PC-3 (cell line): ENCODE data around the gene LMCD1. TPM values are rescaled to one million over a fixed set of nuclear protein-coding genes. Genes with fewer than 3 reads are reported as not detected.
A peak's percentile ranks its signal among the peaks of the same experiment; 100 is the strongest.

Source experiments
- ATAC-seq: fragments of 200-7000 bp; cut with Tn5 transposase; 2 replicates; pipeline ENCODE4 v1.9.1; 2020; ENCODE audit warnings: mild to moderate bottlenecking, moderate library complexity
- BruUV-seq: library from RNA; stranded (reverse); fragments of 400-500 nt; replicated peaks from 2 replicates; lab custom pipeline; 2021; lab: Mats Ljungman, UMichigan
- CTCF ChIA-PET: fragments of 300-600 bp; sonication (Branson Sonifier 250); formaldehyde crosslinking; loops from one replicate; lab custom pipeline; 2022; ENCODE audit warnings: antibody characterized with exemption; lab: Charles Lee
- POLR2A ChIA-PET: fragments of 300-600 bp; sonication (Branson Sonifier 250); formaldehyde crosslinking; loops from one replicate; lab custom pipeline; 2022; ENCODE audit warnings: antibody characterized with exemption; ENCODE audit not compliant: unreplicated experiment; lab: Charles Lee
- DNase-seq: peaks from one replicate; pipeline ENCODE4 v3.0.0-alpha.2; 2015
- H2AFZ ChIP-seq: fragments of 300-600 bp; sonication (generic); 2 replicates; pipeline ENCODE4 v1.6.0; 2016; ENCODE audit warnings: antibody characterized with exemption, low read length
- H3F3A ChIP-seq: fragments of 300-600 bp; sonication (generic); one replicate; pipeline ENCODE4 v1.6.0; 2017; ENCODE audit warnings: antibody characterized with exemption, low read length, control low read depth, mild to moderate bottlenecking; ENCODE audit not compliant: unreplicated experiment
- H3K27ac ChIP-seq: fragments of 300-600 bp; sonication (generic); 2 replicates; pipeline ENCODE4 v1.5.1; 2016; ENCODE audit warnings: mild to moderate bottlenecking, low read length
- H3K27me3 ChIP-seq: fragments of 300-600 bp; sonication (generic); 2 replicates; pipeline ENCODE4 v1.6.1; 2016; ENCODE audit warnings: low read length, mixed read lengths
- H3K36me3 ChIP-seq: fragments of 300-600 bp; sonication (generic); 2 replicates; pipeline ENCODE4 v1.6.1; 2016; ENCODE audit warnings: low read depth, mixed run types, low read length, mixed read lengths
- H3K4me1 ChIP-seq: fragments of 300-600 bp; sonication (generic); 2 replicates; pipeline ENCODE4 v1.5.1; 2016; ENCODE audit warnings: low read length; ENCODE audit not compliant: insufficient read depth
- H3K4me2 ChIP-seq: fragments of 300-600 bp; sonication (generic); 2 replicates; pipeline ENCODE4 v1.6.0; 2016; ENCODE audit warnings: low read length
- H3K4me3 ChIP-seq: fragments of 300-600 bp; sonication (generic); 2 replicates; pipeline ENCODE4 v1.5.1; 2016; ENCODE audit warnings: mild to moderate bottlenecking, low read length, mixed read lengths
- H3K79me2 ChIP-seq: fragments of 300-600 bp; sonication (generic); 2 replicates; pipeline ENCODE4 v1.6.1; 2017; ENCODE audit warnings: low read length, mixed read lengths
- H3K9ac ChIP-seq: fragments of 300-600 bp; sonication (generic); 2 replicates; pipeline ENCODE4 v1.6.0; 2016; ENCODE audit warnings: mild to moderate bottlenecking, low read length
- H3K9me2 ChIP-seq: fragments of 300-600 bp; sonication (generic); replicated peaks from 2 replicates; pipeline ENCODE4 v1.6.1; 2016; ENCODE audit warnings: mixed run types, low read length, mixed read lengths
- H3K9me3 ChIP-seq: fragments of 300-600 bp; sonication (generic); 2 replicates; pipeline ENCODE4 v1.6.1; 2016; ENCODE audit warnings: low read length, mixed read lengths
- H4K20me1 ChIP-seq: fragments of 300-600 bp; sonication (generic); 2 replicates; pipeline ENCODE4 v1.6.1; 2016; ENCODE audit warnings: low read length, mixed read lengths
- CTCF ChIP-seq: fragments of 300-600 bp; sonication (generic); conservative IDR thresholded peaks from 2 replicates; pipeline ENCODE4 v1.5.1; 2017; ENCODE audit warnings: antibody characterized with exemption, low read depth, mild to moderate bottlenecking, low read length
- EZH2 ChIP-seq: fragments of 300-600 bp; sonication (generic); IDR thresholded peaks from one replicate; pipeline ENCODE4 v1.6.1; 2017; ENCODE audit warnings: antibody characterized with exemption, mild to moderate bottlenecking, low read length; ENCODE audit not compliant: unreplicated experiment
- EZH2phosphoT487 ChIP-seq: fragments of 300-600 bp; sonication (generic); IDR thresholded peaks from 2 replicates; pipeline ENCODE4 v1.6.1; 2018; ENCODE audit warnings: mild to moderate bottlenecking, antibody characterized with exemption, low read length, borderline replicate concordance
- intact Hi-C: fragments of 100-400 bp; cut with micrococcal nuclease; formaldehyde crosslinking; loops from 2 replicates; pipeline ENCODE4 v1.9.0; 2023
- total RNA-seq: library from RNA; depleted of rRNA; stranded (reverse); fragments of >200 nt; gene quantifications from 2 replicates; pipeline ENCODE4 v1.2.3, GENCODE V29; 2014

The LMCD1 gene
- total RNA-seq, 1 experiment from 2014 or later, result 9.1 TPM

GRCh38 chr3:8537440-8537839, 35.8 kb downstream of the LMCD1 start:
- Histone ChIP-seq H2AFZ (no peak overlapping the region), H3K36me3 (no peaks in the 10 kb centered on the region), H3K4me3 (no peak overlapping the region), H3K4me2 (no peak overlapping the region), H3K9ac (no peak overlapping the region), H3K27ac (no peak overlapping the region), H3K27me3 (no peaks in the 10 kb centered on the region), H3K9me3 (no peaks in the 10 kb centered on the region), H4K20me1 (no peaks in the 10 kb centered on the region), H3K79me2 (no peaks in the 10 kb centered on the region), H3F3A (no peaks in the 10 kb centered on the region), H3K4me1 (peaks cover 15% of the 10 kb centered on the region), H3K9me2 (no peaks in the 10 kb centered on the region)
- ChIA-PET CTCF (no interaction called here), POLR2A (no interaction called here)
- no peak for ATAC-seq
- DNase-seq, result no peak
- intact Hi-C loops, result no loop called here
- BruUV-seq, result no TSS peak
- TF ChIP-seq EZH2phosphoT487 (no peak), CTCF (no peak), EZH2 (no peak)

- peaks cover 12% of the 10 kb centered on the region for H3K4me1 ChIP-seq
- ATAC-seq (no peak), DNase-seq (no peak)
- no peak overlapping the region for H2AFZ ChIP-seq
- H3K79me2 ChIP-seq, result no peaks in the 10 kb centered on the region
- H3F3A ChIP-seq, result no peaks in the 10 kb centered on the region
- H3K9me3 ChIP-seq, result no peaks in the 10 kb centered on the region
- intact Hi-C loops, result no loop called here
- ChIA-PET POLR2A (no interaction called here), CTCF (no interaction called here)
- H3K27ac ChIP-seq, result no peak overlapping the region
- no peak overlapping the region for H3K4me3 ChIP-seq
- no peaks in the 10 kb centered on the region for H3K27me3 ChIP-seq
- H3K9me2 ChIP-seq, result no peaks in the 10 kb centered on the region
- TF ChIP-seq EZH2phosphoT487, result no peak
- no peak for TF ChIP-seq CTCF
- TF ChIP-seq EZH2, result no peak
- no TSS peak for BruUV-seq
- no peaks in the 10 kb centered on the region for H3K36me3 ChIP-seq
- no peak overlapping the region for H3K4me2 ChIP-seq
- H3K9ac ChIP-seq, result no peak overlapping the region
- H4K20me1 ChIP-seq, result no peaks in the 10 kb centered on the region
Observed at GRCh38 chr3:8538223-8538622, 36.6 kb downstream of the LMCD1 start.

GRCh38 chr3:8538913-8539312, 37.3 kb downstream of the LMCD1 start:
- intact Hi-C loops, result no loop called here
- Histone ChIP-seq H3K9ac (no peak overlapping the region), H3F3A (no peaks in the 10 kb centered on the region), H4K20me1 (no peaks in the 10 kb centered on the region), H3K4me3 (no peak overlapping the region), H3K27ac (0 out of 2 replicates have a peak overlapping the region, but pooled peaks have one; percentile 15), H3K9me2 (no peaks in the 10 kb centered on the region), H3K79me2 (no peaks in the 10 kb centered on the region), H3K36me3 (no peaks in the 10 kb centered on the region), H2AFZ (no peak overlapping the region), H3K4me1 (peaks cover 12% of the 10 kb centered on the region), H3K4me2 (0 out of 2 replicates have a peak overlapping the region, but pooled peaks have one; percentile 6), H3K27me3 (no peaks in the 10 kb centered on the region), H3K9me3 (no peaks in the 10 kb centered on the region)
- no TSS peak for BruUV-seq
- ChIA-PET CTCF (no interaction called here), POLR2A (no interaction called here)
- no peak for ATAC-seq
- no peak for TF ChIP-seq EZH2
- no peak for TF ChIP-seq EZH2phosphoT487
- TF ChIP-seq CTCF, result no peak
- DNase-seq, result peak; percentile 11
